ENCODE data around the gene ADIPOR2. TPM values are rescaled to one million over a fixed set of nuclear protein-coding genes. Genes with fewer than 3 reads are reported as not detected.

The ADIPOR2 gene
- polyA plus RNA-seq, 1 donor: 52.7 TPM

GRCh38 chr12:1650260-1650977 lies 40.5 kb upstream of the ADIPOR2 start:
- Histone ChIP-seq H3K27ac (ENCODE audit: low read length) (peak overlapping the region; percentile 17), H3K4me1 (ENCODE audit: control insufficient read depth, insufficient read depth, low read length) (no peaks in the 10 kb centered on the region), H3K36me3 (ENCODE audit: control insufficient read depth, insufficient read depth, low read length) (peaks cover 10% of the 10 kb centered on the region), H3K9me3 (ENCODE audit: control insufficient read depth, low read depth, low read length) (no peaks in the 10 kb centered on the region), H3K27me3 (ENCODE audit: control insufficient read depth, insufficient read depth, low read length) (no peaks in the 10 kb centered on the region), H3K4me3 (ENCODE audit: low read length) (no peak overlapping the region)
- WGBS (ENCODE audit: insufficient coverage, low lambda C conversion rate): no CpG with 5 or more reads among the region's 5 CpGs
- DNase-seq: no peak

- 80% methylated on average over 1 of the region's 6 CpGs for whole genome bisulfite sequencing (ENCODE audit: insufficient coverage, low lambda C conversion rate)
- Histone ChIP-seq H3K27ac (ENCODE audit: low read length) (peak overlapping the region; percentile 17), H3K4me3 (ENCODE audit: low read length) (no peak overlapping the region), H3K27me3 (ENCODE audit: control insufficient read depth, insufficient read depth, low read length) (no peaks in the 10 kb centered on the region), H3K9me3 (ENCODE audit: control insufficient read depth, low read depth, low read length) (no peaks in the 10 kb centered on the region), H3K36me3 (ENCODE audit: control insufficient read depth, insufficient read depth, low read length) (peaks cover 10% of the 10 kb centered on the region), H3K4me1 (ENCODE audit: control insufficient read depth, insufficient read depth, low read length) (no peaks in the 10 kb centered on the region)
- DNase-seq: no peak
Measured at GRCh38 chr12:1650978-1651361, 39.9 kb upstream of the ADIPOR2 start.

GRCh38 chr12:1651946-1652345 lies 38.9 kb upstream of the ADIPOR2 start:
- Histone ChIP-seq H3K36me3 (ENCODE audit: control insufficient read depth, insufficient read depth, low read length) (peaks cover 4% of the 10 kb centered on the region), H3K27me3 (ENCODE audit: control insufficient read depth, insufficient read depth, low read length) (no peaks in the 10 kb centered on the region), H3K9me3 (ENCODE audit: control insufficient read depth, low read depth, low read length) (no peaks in the 10 kb centered on the region), H3K27ac (ENCODE audit: low read length) (no peak overlapping the region), H3K4me3 (ENCODE audit: low read length) (no peak overlapping the region), H3K4me1 (ENCODE audit: control insufficient read depth, insufficient read depth, low read length) (no peaks in the 10 kb centered on the region)
- DNase-seq: no peak

- H3K36me3 ChIP-seq (ENCODE audit: control insufficient read depth, insufficient read depth, low read length): no peaks in the 10 kb centered on the region
- no peak overlapping the region for H3K4me3 ChIP-seq (ENCODE audit: low read length)
- H3K27me3 ChIP-seq (ENCODE audit: control insufficient read depth, insufficient read depth, low read length): no peaks in the 10 kb centered on the region
- no peak overlapping the region for H3K27ac ChIP-seq (ENCODE audit: low read length)
- peaks cover 6% of the 10 kb centered on the region for H3K4me1 ChIP-seq (ENCODE audit: control insufficient read depth, insufficient read depth, low read length)
- no peak for DNase-seq
- WGBS (ENCODE audit: insufficient coverage, low lambda C conversion rate): no CpG with 5 or more reads among the region's 6 CpGs
- H3K9me3 ChIP-seq (ENCODE audit: control insufficient read depth, low read depth, low read length): no peaks in the 10 kb centered on the region
Measured at GRCh38 chr12:1655225-1655788, 35.6 kb upstream of the ADIPOR2 start.

GRCh38 chr12:1656902-1657301 lies 34.0 kb upstream of the ADIPOR2 start:
- DNase-seq: no peak
- no peaks in the 10 kb centered on the region for H3K27me3 ChIP-seq (ENCODE audit: control insufficient read depth, insufficient read depth, low read length)
- WGBS (ENCODE audit: insufficient coverage, low lambda C conversion rate): no CpG with 5 or more reads among the region's 12 CpGs
- no peaks in the 10 kb centered on the region for H3K36me3 ChIP-seq (ENCODE audit: control insufficient read depth, insufficient read depth, low read length)
- no peak overlapping the region for H3K27ac ChIP-seq (ENCODE audit: low read length)
- peaks cover 15% of the 10 kb centered on the region for H3K4me1 ChIP-seq (ENCODE audit: control insufficient read depth, insufficient read depth, low read length)
- no peak overlapping the region for H3K4me3 ChIP-seq (ENCODE audit: low read length)
- no peaks in the 10 kb centered on the region for H3K9me3 ChIP-seq (ENCODE audit: control insufficient read depth, low read depth, low read length)

GRCh38 chr12:1657688-1658087 lies 33.2 kb upstream of the ADIPOR2 start:
- H3K27ac ChIP-seq (ENCODE audit: low read length): no peak overlapping the region
- H3K27me3 ChIP-seq (ENCODE audit: control insufficient read depth, insufficient read depth, low read length): no peaks in the 10 kb centered on the region
- no peak for DNase-seq
- peaks cover 15% of the 10 kb centered on the region for H3K4me1 ChIP-seq (ENCODE audit: control insufficient read depth, insufficient read depth, low read length)
- H3K9me3 ChIP-seq (ENCODE audit: control insufficient read depth, low read depth, low read length): peaks cover under 1% of the 10 kb centered on the region
- no peak overlapping the region for H3K4me3 ChIP-seq (ENCODE audit: low read length)
- no peaks in the 10 kb centered on the region for H3K36me3 ChIP-seq (ENCODE audit: control insufficient read depth, insufficient read depth, low read length)
- WGBS (ENCODE audit: insufficient coverage, low lambda C conversion rate): no CpG with 5 or more reads among the region's 1 CpG

- DNase-seq: peak; percentile 97 to 99
- H3K27me3 ChIP-seq (ENCODE audit: control insufficient read depth, insufficient read depth, low read length): no peaks in the 10 kb centered on the region
- peak overlapping the region; percentile 91 for H3K27ac ChIP-seq (ENCODE audit: low read length)
- H3K4me1 ChIP-seq (ENCODE audit: control insufficient read depth, insufficient read depth, low read length): peaks cover 20% of the 10 kb centered on the region
- WGBS (ENCODE audit: insufficient coverage, low lambda C conversion rate): no CpG with 5 or more reads among the region's 20 CpGs
- peaks cover 3% of the 10 kb centered on the region for H3K9me3 ChIP-seq (ENCODE audit: control insufficient read depth, low read depth, low read length)
- H3K36me3 ChIP-seq (ENCODE audit: control insufficient read depth, insufficient read depth, low read length): no peaks in the 10 kb centered on the region
- no peak overlapping the region for H3K4me3 ChIP-seq (ENCODE audit: low read length)
Measured at GRCh38 chr12:1660304-1661187, 30.3 kb upstream of the ADIPOR2 start.

- peak; percentile 97 to 98 for DNase-seq
- H3K4me1 ChIP-seq (ENCODE audit: control insufficient read depth, insufficient read depth, low read length): peaks cover 30% of the 10 kb centered on the region
Measured at GRCh38 chr12:1661553-1662335, 29.1 kb upstream of the ADIPOR2 start.

GRCh38 chr12:1662761-1663439 lies 28.0 kb upstream of the ADIPOR2 start:
- H3K27me3 ChIP-seq (ENCODE audit: control insufficient read depth, insufficient read depth, low read length): no peaks in the 10 kb centered on the region
- peaks cover 37% of the 10 kb centered on the region for H3K4me1 ChIP-seq (ENCODE audit: control insufficient read depth, insufficient read depth, low read length)
- H3K36me3 ChIP-seq (ENCODE audit: control insufficient read depth, insufficient read depth, low read length): no peaks in the 10 kb centered on the region
- no CpG with 5 or more reads among the region's 46 CpGs for WGBS (ENCODE audit: insufficient coverage, low lambda C conversion rate)
- peak overlapping the region; percentile 93 for H3K27ac ChIP-seq (ENCODE audit: low read length)
- DNase-seq: peak; percentile 82 to 92
- H3K4me3 ChIP-seq (ENCODE audit: low read length): peak overlapping the region; percentile 46
- H3K9me3 ChIP-seq (ENCODE audit: control insufficient read depth, low read depth, low read length): peaks cover 3% of the 10 kb centered on the region

More at GRCh38 chr12:1661553-1662335, 29.1 kb upstream of the ADIPOR2 start:
- Histone ChIP-seq H3K4me3 (ENCODE audit: low read length) (peak overlapping the region; percentile 51), H3K9me3 (ENCODE audit: control insufficient read depth, low read depth, low read length) (peaks cover 3% of the 10 kb centered on the region), H3K36me3 (ENCODE audit: control insufficient read depth, insufficient read depth, low read length) (no peaks in the 10 kb centered on the region), H3K27ac (ENCODE audit: low read length) (peak overlapping the region; percentile 98), H3K27me3 (ENCODE audit: control insufficient read depth, insufficient read depth, low read length) (no peaks in the 10 kb centered on the region)
- no CpG with 5 or more reads among the region's 69 CpGs for WGBS (ENCODE audit: insufficient coverage, low lambda C conversion rate)
